ENCODE results near the gene ABCD1.
A peak's percentile ranks its signal among the peaks of the same experiment; 100 is the strongest.

GRCh38 chrX:153791104-153791852 is 66.6 kb downstream of the ABCD1 start:
- no peak for TF ChIP-seq YY1 (IDR thresholded peaks at IDR 0.05; ENCODE audit: borderline replicate concordance in 1 of 3, control insufficient read depth in 1 of 3, extremely low read depth in 1 of 3, insufficient read depth in 3 of 3, insufficient read length in 1 of 3, insufficient replicate concordance in 2 of 3, low read depth in 1 of 3, low read length in 2 of 3)
- no peak for TF ChIP-seq HCFC1 (IDR thresholded peaks at IDR 0.05; ENCODE audit: low read depth, low read length)
- no peak for TF ChIP-seq ZFX (CRISPR knock-in tag; IDR thresholded peaks at IDR 0.05)
- TF ChIP-seq JUND (IDR thresholded peaks at IDR 0.05; ENCODE audit: borderline replicate concordance, low read depth, low read length), result 0 out of 2 replicates have a peak, but pooled peaks have one; percentile 11
- TF ChIP-seq JUND (tag; IDR thresholded peaks at IDR 0.05; ENCODE audit: borderline replicate concordance, low read depth, low read length), result no peak
- no peak for TF ChIP-seq ZNF780A (CRISPR knock-in tag; IDR thresholded peaks at IDR 0.05)
- no peak for TF ChIP-seq SIN3A (IDR thresholded peaks at IDR 0.05; ENCODE audit: borderline replicate concordance in 2 of 2, control insufficient read depth in 1 of 2, low read depth in 2 of 2, low read length in 2 of 2)
- TF ChIP-seq KLF10 (CRISPR knock-in tag; IDR thresholded peaks at IDR 0.05), result no peak
- TF ChIP-seq POLR2A (conservative IDR thresholded peaks at IDR 0.05), result no peak
- no peak for TF ChIP-seq E2F1 (CRISPR knock-in tag; IDR thresholded peaks at IDR 0.05)
